ENCODE results near the gene NELL2.

DNA sequence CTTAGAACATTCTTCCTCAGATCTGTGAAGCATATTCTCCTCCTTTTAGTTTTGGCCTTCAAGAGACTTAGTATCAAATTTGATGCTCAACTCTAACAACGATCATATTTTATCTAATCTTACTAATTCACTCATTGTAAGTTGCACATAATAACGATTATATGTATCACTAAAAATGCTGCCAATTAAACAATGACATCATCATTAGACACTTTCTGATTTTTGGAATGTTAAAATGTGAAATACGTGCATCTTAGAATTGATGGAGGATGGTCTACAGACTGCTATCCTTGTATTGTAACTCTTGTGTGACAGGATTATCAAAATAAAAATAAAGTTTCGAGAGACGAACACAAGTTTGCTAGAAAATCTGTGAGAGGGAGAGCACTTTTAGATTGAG, 311.0 kb downstream of the NELL2 start:
- TF ChIP-seq EZH2phosphoT487 (IDR thresholded peaks at IDR 0.05; ENCODE audit: insufficient read depth, low read depth) (no peak), EZH2 (IDR thresholded peaks at IDR 0.05; ENCODE audit: insufficient read depth, poor library complexity, severe bottlenecking) (no peak)
